IMR-90 (cell line): Measurements from ENCODE around the gene AFG3L2. TPM values are rescaled to one million over a fixed set of nuclear protein-coding genes. Genes with fewer than 3 reads are reported as not detected.

Experiments used
- ATAC-seq: fragments of 200-7000 bp; cut with Tn5 transposase; 2 replicates; pipeline ENCODE4 v1.9.1; 2020; ENCODE audit warnings: low read depth, mild to moderate bottlenecking, moderate library complexity
- BruUV-seq: library from RNA; stranded (reverse); fragments of 400-500 nt; replicated peaks from 2 replicates; lab custom pipeline; 2021; lab: Mats Ljungman, UMichigan
- CTCF ChIA-PET: fragments of 300-600 bp; formaldehyde crosslinking; extraction: SDS; loops from one replicate; lab custom pipeline; 2021; ENCODE audit warnings: antibody characterized with exemption; lab: Yijun Ruan, JAX
- POLR2A ChIA-PET: fragments of 300-600 bp; sonication (Branson Sonifier 250); formaldehyde crosslinking; loops from one replicate; lab custom pipeline; 2022; ENCODE audit warnings: antibody characterized with exemption; ENCODE audit not compliant: unreplicated experiment; lab: Charles Lee
- DNase-seq: peaks from one replicate; pipeline ENCODE4 v3.0.0; 2013
- H2AFZ ChIP-seq: replicated peaks from 2 replicates; pipeline ENCODE3; 2013; ENCODE audit warnings: low read length, mild to moderate bottlenecking; ENCODE audit not compliant: poor library complexity
- H2AK5ac ChIP-seq: 2 replicates; pipeline ENCODE4 v1.6.1; 2013; ENCODE audit warnings: low read depth, low read length, inconsistent platforms
- H2AK9ac ChIP-seq: replicated peaks from 2 replicates; pipeline ENCODE3; 2013; ENCODE audit warnings: mild to moderate bottlenecking, low read depth, low read length, moderate library complexity; ENCODE audit not compliant: poor library complexity
- H2BK120ac ChIP-seq: 2 replicates; pipeline ENCODE4 v1.6.1; 2013; ENCODE audit warnings: low read depth, low read length, inconsistent platforms
- H2BK15ac ChIP-seq: 3 replicates; pipeline ENCODE4 v1.6.1; 2013; ENCODE audit warnings: low read depth, low read length, inconsistent platforms
- H2BK20ac ChIP-seq: 2 replicates; pipeline ENCODE4 v1.6.1; 2013; ENCODE audit warnings: low read depth, mild to moderate bottlenecking, inconsistent platforms, low read length, moderate library complexity
- H2BK5ac ChIP-seq: 2 replicates; pipeline ENCODE4 v1.6.1; 2013; ENCODE audit warnings: mild to moderate bottlenecking, low read depth, low read length, inconsistent platforms; ENCODE audit not compliant: poor library complexity, severe bottlenecking
- H3K14ac ChIP-seq: replicated peaks from 2 replicates; pipeline ENCODE4 v1.6.1; 2013; ENCODE audit warnings: low read depth, low read length, inconsistent platforms
- H3K18ac ChIP-seq: 2 replicates; pipeline ENCODE4 v1.6.1; 2013; ENCODE audit warnings: low read depth, low read length, control low read depth
- H3K23ac ChIP-seq: 2 replicates; pipeline ENCODE4 v1.6.1; 2013; ENCODE audit warnings: low read depth, low read length, inconsistent platforms
- H3K27ac ChIP-seq: 2 replicates; pipeline ENCODE4 v1.5.1; 2013; ENCODE audit warnings: mild to moderate bottlenecking, control low read depth, low read length; ENCODE audit not compliant: insufficient read depth
- H3K27me3 ChIP-seq: 2 replicates; pipeline ENCODE4 v1.6.1; 2013; ENCODE audit warnings: low read length; ENCODE audit not compliant: control insufficient read depth, insufficient read depth
- H3K36me3 ChIP-seq: 2 replicates; pipeline ENCODE4 v1.6.1; 2013; ENCODE audit warnings: low read length, mixed read lengths; ENCODE audit not compliant: control insufficient read depth, insufficient read depth
- H3K4ac ChIP-seq: 2 replicates; pipeline ENCODE4 v1.6.1; 2013; ENCODE audit warnings: low read depth, low read length, inconsistent platforms
- H3K4me1 ChIP-seq: 2 replicates; pipeline ENCODE4 v1.6.1; 2013; ENCODE audit warnings: low read length, mixed read lengths; ENCODE audit not compliant: control insufficient read depth, insufficient read depth
- H3K4me2 ChIP-seq: 2 replicates; pipeline ENCODE4 v1.6.1; 2013; ENCODE audit warnings: low read depth, mild to moderate bottlenecking, control low read depth, low read length, moderate library complexity
- H3K4me3 ChIP-seq: 2 replicates; pipeline ENCODE4 v1.5.1; 2013; ENCODE audit warnings: low read depth, mild to moderate bottlenecking, control low read depth, low read length, moderate library complexity; ENCODE audit not compliant: insufficient read depth
- H3K56ac ChIP-seq: 2 replicates; pipeline ENCODE4 v1.6.1; 2013; ENCODE audit warnings: low read length, inconsistent platforms; ENCODE audit not compliant: insufficient read depth; ENCODE audit errors: extremely low read depth
- H3K79me1 ChIP-seq, 2 experiments: 2 replicates each; pipeline ENCODE4 v1.6.1; 2013; ENCODE audit warnings: low read length in 2 of 2, inconsistent platforms in 1 of 2, low read depth in 1 of 2
- H3K9ac ChIP-seq: 2 replicates; pipeline ENCODE4 v1.6.1; 2013; ENCODE audit warnings: low read depth, low read length, control low read depth
- H3K9me1 ChIP-seq: 2 replicates; pipeline ENCODE4 v1.6.1; 2013; ENCODE audit warnings: low read length, inconsistent platforms; ENCODE audit not compliant: insufficient read depth
- H3K9me3 ChIP-seq: 2 replicates; pipeline ENCODE4 v1.6.1; 2013; ENCODE audit warnings: low read length; ENCODE audit not compliant: control insufficient read depth, insufficient read depth
- H4K20me1 ChIP-seq: 2 replicates; pipeline ENCODE4 v1.6.1; 2013; ENCODE audit warnings: low read length, inconsistent platforms; ENCODE audit not compliant: insufficient read depth
- H4K5ac ChIP-seq: 2 replicates; pipeline ENCODE4 v1.6.1; 2013; ENCODE audit warnings: mild to moderate bottlenecking, low read depth, low read length, control low read depth
- H4K8ac ChIP-seq, 2 experiments: 2 replicates each; pipeline ENCODE4 v1.6.1; 2013; ENCODE audit warnings: low read depth in 2 of 2, low read length in 2 of 2, control low read depth in 1 of 2, inconsistent platforms in 1 of 2
- H4K91ac ChIP-seq: 2 replicates; pipeline ENCODE4 v1.6.1; 2013; ENCODE audit warnings: low read depth, low read length, inconsistent platforms; ENCODE audit not compliant: insufficient read depth
- BHLHE40 ChIP-seq: fragments of 150-350 bp; IDR thresholded peaks from 2 replicates; pipeline ENCODE4 v1.6.1; 2016; ENCODE audit warnings: mild to moderate bottlenecking, low read depth, low read length
- CHD1 ChIP-seq: IDR thresholded peaks from 2 replicates; pipeline ENCODE4 v1.6.1; 2012; ENCODE audit warnings: low read depth, low read length, improper control_type of control experiment
- FOS ChIP-seq: fragments of 150-350 bp; IDR thresholded peaks from 2 replicates; pipeline ENCODE4 v1.6.1; 2016; ENCODE audit warnings: low read depth, low read length
- NFE2L2 ChIP-seq: fragments of 150-350 bp; IDR thresholded peaks from 2 replicates; pipeline ENCODE4 v1.6.1; 2016; ENCODE audit warnings: low read depth, mild to moderate bottlenecking, low read length
- RAD21 ChIP-seq: IDR thresholded peaks from 2 replicates; pipeline ENCODE4 v1.6.1; 2012; ENCODE audit warnings: low read length, improper control_type of control experiment
- SMC3 ChIP-seq: fragments of 150-350 bp; IDR thresholded peaks from 2 replicates; pipeline ENCODE4 v1.6.1; 2016; ENCODE audit warnings: low read depth, mild to moderate bottlenecking, antibody characterized with exemption, low read length, moderate library complexity
- dilution Hi-C: fragments of 300-500 bp; cut with HindIII; formaldehyde crosslinking; loops from one replicate; pipeline ENCODE4 v1.14.3; 2018; ENCODE audit warnings: low sequenced_read_pairs; ENCODE audit not compliant: unreplicated experiment
- in situ Hi-C: fragments of 300-500 bp; cut with MboI; formaldehyde crosslinking; loops from 3 replicates; pipeline ENCODE4 v1.14.3; 2019; ENCODE audit warnings: low sequenced_read_pairs, inconsistent platforms, mixed read lengths
- intact Hi-C: fragments of 100-400 bp; cut with micrococcal nuclease; formaldehyde crosslinking; loops from 2 replicates; pipeline ENCODE4 v1.10.0; 2022
- polyA plus RNA-seq, 3 experiments: library from polyadenylated mRNA; depleted of rRNA; stranded (reverse); fragments of >200 nt; gene quantifications; 2 replicates each; pipeline ENCODE4 v1.2.3, GENCODE V29; 2012; ENCODE audit warnings: low replicate concordance in 1 of 3
- total RNA-seq: library from RNA; depleted of rRNA; stranded (reverse); fragments of >200 nt; gene quantifications from 2 replicates; pipeline ENCODE4 v1.2.3, GENCODE V29; 2012

Gene AFG3L2
- total and polyA plus RNA-seq, 2 of the 4 experiments (the other 2 are of a cell fraction) = 26.9 to 37.6 TPM

GRCh38 chr18:12312976-12313375, 64.1 kb downstream of the AFG3L2 start:
- H3K14ac ChIP-seq = no peak overlapping the region
- no peak overlapping the region for H2BK5ac ChIP-seq
- H3K18ac ChIP-seq = no peak overlapping the region
- ChIA-PET CTCF (interaction anchor here (2.0 kb wide), 1 partner anchor 41 kb away, joined by 7 read pairs; no protein-coding TSS in a partner anchor), POLR2A (interaction anchor here (0.6 to 2.7 kb wide), 3 partner anchors 34 to 376 kb away, joined by 3 to 9 read pairs (median 8); no protein-coding TSS in a partner anchor)
- no peak overlapping the region for H3K9ac ChIP-seq
- H4K8ac ChIP-seq = no peak overlapping the region
- no peak overlapping the region for H3K4ac ChIP-seq
- TF ChIP-seq FOS (no peak), SMC3 (no peak), CHD1 (no peak), BHLHE40 (no peak), RAD21 (no peak), NFE2L2 (no peak)
- no peak overlapping the region for H2BK20ac ChIP-seq
- peaks cover 81% of the 10 kb centered on the region for H4K20me1 ChIP-seq
- in situ Hi-C loops (no loop called here), dilution Hi-C loops (no loop called here), intact Hi-C loops (no loop called here)
- H2BK15ac ChIP-seq = no peak overlapping the region
- no peak overlapping the region for H2AK5ac ChIP-seq
- H3K79me1 ChIP-seq = peaks cover 23 to 50% of the 10 kb centered on the region in 2 experiments
- H3K36me3 ChIP-seq = peaks cover 57% of the 10 kb centered on the region
- H3K27ac ChIP-seq = no peak overlapping the region
- no peak overlapping the region for H3K56ac ChIP-seq
- H3K23ac ChIP-seq = no peak overlapping the region
- H3K9me1 ChIP-seq = peaks cover 5% of the 10 kb centered on the region; the same call in 1 of the 2 replicates
- peaks cover 20% of the 10 kb centered on the region for H3K4me1 ChIP-seq
- no peak overlapping the region for H2AK9ac ChIP-seq
- H2AFZ ChIP-seq = no peak overlapping the region
- no TSS peak for BruUV-seq
- ATAC-seq (no peak), DNase-seq (peak; percentile 30)
- H3K9me3 ChIP-seq = peaks cover 2% of the 10 kb centered on the region
- no peak overlapping the region for H3K4me2 ChIP-seq
- no peak overlapping the region for H3K4me3 ChIP-seq
- no peak overlapping the region for H4K91ac ChIP-seq
- H3K27me3 ChIP-seq = no peaks in the 10 kb centered on the region
- no peak overlapping the region for H4K5ac ChIP-seq
- H2BK120ac ChIP-seq = no peak overlapping the region
